Neural cell (in vitro differentiated cells): ENCODE results near the gene CFHR2. TPM values are rescaled to one million over a fixed set of nuclear protein-coding genes. Genes with fewer than 3 reads are reported as not detected.

Experiments
- H2AFZ ChIP-seq: fragments of 200-600, 300-800 bp; sonication (generic), shearing (Covaris generic); 2 replicates; pipeline ENCODE4 v1.6.0; 2014; ENCODE audit warnings: low read depth, mild to moderate bottlenecking, antibody characterized with exemption, low read length, moderate library complexity
- H3F3A ChIP-seq: fragments of 200-600 bp; shearing (Covaris generic); 2 replicates; pipeline ENCODE4 v1.6.1; 2016; ENCODE audit warnings: mild to moderate bottlenecking, moderate library complexity, mixed read lengths, antibody characterized with exemption, low read length; ENCODE audit not compliant: insufficient read depth, poor library complexity, severe bottlenecking
- H3K27ac ChIP-seq: fragments of 200-600, 300-800 bp; sonication (generic), shearing (Covaris generic); 2 replicates; pipeline ENCODE4 v1.5.1; 2014; ENCODE audit warnings: mild to moderate bottlenecking, low read length, moderate library complexity
- H3K27me3 ChIP-seq: fragments of 300-800, 200-600 bp; sonication (generic), shearing (Covaris generic); 2 replicates; pipeline ENCODE4 v1.6.0; 2014; ENCODE audit warnings: mild to moderate bottlenecking, low read depth, low read length, moderate library complexity; ENCODE audit not compliant: insufficient read depth
- H3K36me3 ChIP-seq: fragments of 300-800, 200-600 bp; sonication (generic), shearing (Covaris generic); 2 replicates; pipeline ENCODE4 v1.5.1; 2014; ENCODE audit warnings: mild to moderate bottlenecking, antibody characterized with exemption, low read length, moderate library complexity; ENCODE audit not compliant: insufficient read depth
- H3K4me2 ChIP-seq: fragments of 300-800, 200-600 bp; sonication (generic), shearing (Covaris generic); 2 replicates; pipeline ENCODE4 v1.6.0; 2014; ENCODE audit warnings: mild to moderate bottlenecking, low read length
- H3K4me3 ChIP-seq: fragments of 300-800, 200-600 bp; sonication (generic), shearing (Covaris generic); 2 replicates; pipeline ENCODE4 v1.5.1; 2014; ENCODE audit warnings: mild to moderate bottlenecking, low read length, moderate library complexity
- H3K79me2 ChIP-seq: fragments of 200-600 bp; shearing (Covaris generic); replicated peaks from 2 replicates; pipeline ENCODE4 v1.6.0; 2014; ENCODE audit warnings: mild to moderate bottlenecking, low read length, moderate library complexity; ENCODE audit not compliant: insufficient read depth
- H3K9ac ChIP-seq: fragments of 300-800, 200-600 bp; sonication (generic), shearing (Covaris generic); 2 replicates; pipeline ENCODE4 v1.6.1; 2016; ENCODE audit warnings: mild to moderate bottlenecking, low read length, mixed read lengths
- H3K9me2 ChIP-seq: fragments of 200-600 bp; shearing (Covaris generic); 2 replicates; pipeline ENCODE4 v1.6.1; 2016; ENCODE audit warnings: mild to moderate bottlenecking, low read length, mixed read lengths; ENCODE audit not compliant: insufficient read depth
- H3K9me3 ChIP-seq: fragments of 200-600, 300-800 bp; sonication (generic), shearing (Covaris generic); 2 replicates; pipeline ENCODE4 v1.6.1; 2016; ENCODE audit warnings: mild to moderate bottlenecking, mixed run types, low read length, moderate library complexity, mixed read lengths
- H4K20me1 ChIP-seq: fragments of 200-600 bp; shearing (Covaris generic); 2 replicates; pipeline ENCODE4 v1.6.1; 2016; ENCODE audit warnings: mild to moderate bottlenecking, mixed run types; ENCODE audit not compliant: insufficient read depth
- CTCF ChIP-seq: fragments of 450-650 bp; IDR thresholded peaks from 2 replicates; pipeline ENCODE4 v1.5.1; 2014; ENCODE audit warnings: antibody characterized with exemption, mild to moderate bottlenecking, moderate library complexity; ENCODE audit not compliant: poor library complexity, severe bottlenecking
- EP300 ChIP-seq: fragments of 450-650 bp; conservative IDR thresholded peaks from 2 replicates; pipeline ENCODE4 v1.6.1; 2014; ENCODE audit warnings: antibody characterized with exemption, mild to moderate bottlenecking, moderate library complexity; ENCODE audit not compliant: poor library complexity, severe bottlenecking
- EZH2 ChIP-seq: fragments of 200-600, 300-800 bp; shearing (Covaris generic), sonication (generic); IDR thresholded peaks from 2 replicates; pipeline ENCODE4 v1.6.1; 2014; ENCODE audit warnings: antibody characterized with exemption, low read length, borderline replicate concordance, mild to moderate bottlenecking; ENCODE audit not compliant: insufficient read depth, poor library complexity, severe bottlenecking
- MXI1 ChIP-seq: fragments of 450-650 bp; conservative IDR thresholded peaks from 2 replicates; pipeline ENCODE4 v1.6.1; 2014; ENCODE audit warnings: antibody characterized with exemption, mild to moderate bottlenecking; ENCODE audit not compliant: poor library complexity, severe bottlenecking
- POLR2AphosphoS5 ChIP-seq: IDR thresholded peaks from 2 replicates; pipeline ENCODE4 v1.6.1; 2012
- RAD21 ChIP-seq: fragments of 450-650 bp; conservative IDR thresholded peaks from 2 replicates; pipeline ENCODE4 v1.6.1; 2014; ENCODE audit warnings: antibody characterized with exemption, mild to moderate bottlenecking, moderate library complexity
- REST ChIP-seq: IDR thresholded peaks from 2 replicates; pipeline ENCODE4 v1.6.1; 2012; ENCODE audit warnings: borderline replicate concordance
- SMC3 ChIP-seq: fragments of 450-650 bp; conservative IDR thresholded peaks from 2 replicates; pipeline ENCODE4 v1.6.1; 2014; ENCODE audit warnings: antibody characterized with exemption, mild to moderate bottlenecking, moderate library complexity; ENCODE audit not compliant: poor library complexity
- TAF1 ChIP-seq: IDR thresholded peaks from 2 replicates; pipeline ENCODE4 v1.6.1; 2012; ENCODE audit warnings: low read depth
- polyA plus RNA-seq: library from polyadenylated mRNA; depleted of rRNA; stranded (reverse); fragments of >200 nt; gene quantifications from 2 replicates; pipeline ENCODE4 v1.2.3, GENCODE V29; 2014
- small RNA-seq, 3 experiments: library from RNA; depleted of rRNA; stranded (forward); fragments of <200 nt; gene quantifications; one replicate each; pipeline ENCODE3, GENCODE V24; 2012

The CFHR2 gene
- polyA plus RNA-seq, 1 donor from 2014 or later: not detected

DNA sequence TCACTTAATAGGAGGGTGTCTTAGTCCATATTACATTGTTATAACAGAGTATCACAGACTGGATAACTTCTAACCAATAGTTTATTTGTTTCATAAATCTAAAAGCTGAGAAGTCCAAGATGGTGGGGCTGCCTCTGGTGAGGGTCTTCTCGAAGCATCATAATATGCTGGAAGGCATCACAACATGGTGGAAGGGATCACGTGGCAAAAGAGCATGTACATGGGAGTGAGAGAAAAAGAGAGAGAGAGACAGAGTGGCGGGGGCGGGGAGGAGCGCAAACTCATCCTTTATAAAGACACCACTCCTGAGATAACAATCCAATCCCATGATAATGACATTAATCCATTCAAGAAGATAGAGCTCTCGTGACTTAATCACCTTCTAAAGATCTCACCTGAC, 65.3 kb downstream of the CFHR2 start:
- no peaks in the 10 kb centered on the region for H3K9me2 ChIP-seq
- H4K20me1 ChIP-seq: no peaks in the 10 kb centered on the region
- H2AFZ ChIP-seq: no peak overlapping the region
- no peaks in the 10 kb centered on the region for H3K79me2 ChIP-seq
- TF ChIP-seq RAD21 (no peak), REST (no peak), EZH2 (no peak), SMC3 (no peak), CTCF (no peak), MXI1 (no peak), EP300 (no peak), TAF1 (no peak), POLR2AphosphoS5 (no peak)
- no peaks in the 10 kb centered on the region for H3F3A ChIP-seq
- no peak overlapping the region for H3K4me3 ChIP-seq
- no peaks in the 10 kb centered on the region for H3K27me3 ChIP-seq
- H3K4me2 ChIP-seq: no peak overlapping the region
- H3K36me3 ChIP-seq: no peaks in the 10 kb centered on the region
- H3K9ac ChIP-seq: no peak overlapping the region
- H3K9me3 ChIP-seq: no peaks in the 10 kb centered on the region
- no peak overlapping the region for H3K27ac ChIP-seq

Small RNA genes lying within 50 kb of the gene (small RNA-seq; reads per million reads assigned to genes)
- gene AL139418.1: 0 reads per million in 3 experiments

Other genes starting within 250 kb of the CFHR2 start
- not detected in 2 replicates for gene CFHR3, start 168.9 kb upstream of the CFHR2 start, polyA plus RNA-seq
- gene CFHR1, start 124.0 kb upstream of the CFHR2 start, polyA plus RNA-seq: not detected in 2 replicates
- gene CFHR4, start 55.7 kb upstream of the CFHR2 start, polyA plus RNA-seq: not detected in 2 replicates
- gene CFHR5, start 33.8 kb downstream of the CFHR2 start, polyA plus RNA-seq: not detected in 2 replicates
- gene F13B, start 123.5 kb downstream of the CFHR2 start, polyA plus RNA-seq: not detected in 2 replicates
- gene ASPM, start 202.9 kb downstream of the CFHR2 start, polyA plus RNA-seq: 0.87 and 1.0 TPM in 2 replicates